ENCODE measurements around the gene AMH. TPM values are rescaled to one million over a fixed set of nuclear protein-coding genes. Genes with fewer than 3 reads are reported as not detected.

The AMH gene
- total RNA-seq, 1 donor from 2014 or later, result 3.6 TPM

- intact Hi-C loops (cut with micrococcal nuclease), result loop anchor here (5.0 kb wide), 1 partner anchor 222 kb away; the partner anchor contains the start of gene LMNB2
Observed at GRCh38 chr19:2234996-2235380, 14.1 kb upstream of the AMH start.

- intact Hi-C loops (cut with micrococcal nuclease), result loop anchor here (1.0 to 5.0 kb wide), 12 partner anchors 23 to 402 kb away; partner anchors contain the start of genes AP3D1, IZUMO4, LMNB2 and MOB3A
Observed at GRCh38 chr19:2235381-2236063, 13.6 kb upstream of the AMH start.

GRCh38 chr19:2236064-2236313 lies 13.1 kb upstream of the AMH start:
- intact Hi-C loops (cut with micrococcal nuclease), result loop anchor here (1.0 to 5.0 kb wide), 12 partner anchors 22 to 401 kb away; partner anchors contain the start of genes AP3D1, IZUMO4, LMNB2 and MOB3A

- intact Hi-C loops (cut with micrococcal nuclease), result loop anchor here (1.0 to 5.0 kb wide), 13 partner anchors 22 to 401 kb away; partner anchors contain the start of genes AP3D1, IZUMO4, LMNB2 and MOB3A
Observed at GRCh38 chr19:2236314-2237050, 12.6 kb upstream of the AMH start, which contains the start of the genes PLEKHJ1 and SF3A2. Gene PLEKHJ1, minus strand, starts transcription at chr19:2236329. Its CDS starts 81 bp downstream, at chr19:2236248. Gene SF3A2, plus strand, starts transcription at chr19:2236824. Its CDS starts 6,595 bp downstream, at chr19:2243419.

- intact Hi-C loops (cut with micrococcal nuclease), result loop anchor here (1.0 to 5.0 kb wide), 3 partner anchors 140 to 384 kb away; partner anchors contain the start of genes IZUMO4, LMNB2 and MOB3A
Observed at GRCh38 chr19:2237051-2237868, 11.9 kb upstream of the AMH start.

- intact Hi-C loops (cut with micrococcal nuclease), result loop anchor here (1.0 to 5.0 kb wide), 3 partner anchors 141 to 383 kb away; partner anchors contain the start of genes IZUMO4, LMNB2 and MOB3A
Observed at GRCh38 chr19:2237869-2238153, 11.3 kb upstream of the AMH start.

- intact Hi-C loops (cut with micrococcal nuclease), result loop anchor here (5.0 kb wide), 1 partner anchor 218 kb away; the partner anchor contains the start of gene LMNB2
Observed at GRCh38 chr19:2239173-2239572, 9.9 kb upstream of the AMH start.

GRCh38 chr19:2239771-2240770 lies 9.1 kb upstream of the AMH start:
- intact Hi-C loops (cut with micrococcal nuclease), result loop anchor here (5.0 kb wide), 1 partner anchor 217 kb away; the partner anchor contains the start of gene LMNB2

- intact Hi-C loops (cut with micrococcal nuclease), result no loop called here
Observed at GRCh38 chr19:2240881-2241760, 8.0 kb upstream of the AMH start.

GRCh38 chr19:2242092-2242537 lies 7.0 kb upstream of the AMH start:
- intact Hi-C loops (cut with micrococcal nuclease), result no loop called here

GRCh38 chr19:2242816-2243215 lies 6.3 kb upstream of the AMH start:
- intact Hi-C loops (cut with micrococcal nuclease), result no loop called here

- intact Hi-C loops (cut with micrococcal nuclease), result no loop called here
Observed at GRCh38 chr19:2243274-2244124, 5.6 kb upstream of the AMH start.

GRCh38 chr19:2244125-2244411 lies 5.1 kb upstream of the AMH start:
- intact Hi-C loops (cut with micrococcal nuclease), result no loop called here

GRCh38 chr19:2244486-2244885 lies 4.6 kb upstream of the AMH start:
- intact Hi-C loops (cut with micrococcal nuclease), result no loop called here

GRCh38 chr19:2245273-2245672 lies 3.9 kb upstream of the AMH start:
- intact Hi-C loops (cut with micrococcal nuclease), result no loop called here

- intact Hi-C loops (cut with micrococcal nuclease), result no loop called here
Observed at GRCh38 chr19:2246014-2246620, 3.0 kb upstream of the AMH start.

GRCh38 chr19:2246801-2247361 lies 2.2 kb upstream of the AMH start:
- intact Hi-C loops (cut with micrococcal nuclease), result no loop called here

Data from T-helper 1 cell treated with Interleukin-12 subunit alpha and Interleukin-12 subunit beta and Interleukin-4 antibody, amounts not matched to agents 30 ng/mL and 1 ng/mL, for 36 hours (primary cell).